Sigmoid colon (tissue), 4 donors: ENCODE results near the gene TBL1XR1.
"Not testable (repeated sequence)": the region's sequence is repeated elsewhere in the genome, so short reads cannot be mapped to it uniquely, and the experiment has no call there.

Source experiments
- CTCF ChIP-seq, 4 experiments: fragments of 450-650 bp in 3 of 4; fragments of 200-600 bp in 1 of 4; IDR thresholded peaks; one replicate each; pipeline ENCODE4 v1.5.1; 2016 to 2019; ENCODE audit warnings: antibody characterized with exemption in 4 of 4, mild to moderate bottlenecking in 3 of 4, moderate library complexity in 2 of 4
- EP300 ChIP-seq, 4 donors: sonication (generic); formaldehyde crosslinking; IDR thresholded peaks; one replicate each; pipeline ENCODE4 v1.6.1; 2017; ENCODE audit warnings: antibody characterized with exemption in 4 of 4
- POLR2A ChIP-seq, 2 donors: fragments of 450-650 bp; IDR thresholded peaks; one replicate each; pipeline ENCODE4 v1.6.1; 2016; ENCODE audit warnings: antibody characterized with exemption in 2 of 2, mild to moderate bottlenecking in 2 of 2, moderate library complexity in 2 of 2
- POLR2AphosphoS5 ChIP-seq, 4 donors: sonication (generic); formaldehyde crosslinking; IDR thresholded peaks; one replicate each; pipeline ENCODE4 v1.6.1; 2017; ENCODE audit warnings: antibody characterized with exemption in 4 of 4

GRCh38 chr3:177203016-177203415 lies 5.7 kb upstream of the TBL1XR1 start:
- TF ChIP-seq EP300, POLR2A, POLR2AphosphoS5, CTCF (IDR thresholded peaks at IDR 0.05): not testable (repeated sequence)
